Stimulated activated CD8-positive, alpha-beta memory T cell treated with anti-CD3 and anti-CD28 coated beads, Interleukin-7, amount 100 ng/mL, for 1 hour (primary cell): Measurements from ENCODE around the gene SLC34A2.

Experiments
- DNase-seq, 2 donors: peaks; one replicate each; pipeline ENCODE4 v3.0.0-alpha.2; 2020; ENCODE audit warnings: low read depth in 2 of 2

SLC34A2 gene

GRCh38 chr4:25723409-25723808 lies 67.8 kb downstream of the SLC34A2 start:
- DNase-seq = no peak

DNA sequence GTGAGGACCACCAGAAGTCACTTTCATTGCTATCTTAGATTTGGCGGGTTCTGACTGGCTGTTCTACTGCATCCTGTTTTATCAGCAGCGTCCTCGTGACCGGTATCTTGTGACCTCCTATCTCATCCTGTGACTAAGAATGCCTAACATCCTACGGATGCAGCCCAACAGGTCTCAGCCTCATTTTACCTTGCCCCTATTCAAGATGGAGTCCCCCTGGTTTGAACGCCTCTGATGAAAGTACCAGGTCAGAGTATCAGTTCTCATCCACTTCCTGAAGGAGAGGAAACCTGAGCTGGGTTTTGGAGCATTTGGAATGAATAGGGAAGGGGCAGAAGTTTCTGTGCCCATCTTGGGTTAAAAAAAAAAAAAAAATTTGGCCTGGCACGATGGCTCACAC lies 70.2 kb downstream of the SLC34A2 start:
- DNase-seq = no peak

DNA sequence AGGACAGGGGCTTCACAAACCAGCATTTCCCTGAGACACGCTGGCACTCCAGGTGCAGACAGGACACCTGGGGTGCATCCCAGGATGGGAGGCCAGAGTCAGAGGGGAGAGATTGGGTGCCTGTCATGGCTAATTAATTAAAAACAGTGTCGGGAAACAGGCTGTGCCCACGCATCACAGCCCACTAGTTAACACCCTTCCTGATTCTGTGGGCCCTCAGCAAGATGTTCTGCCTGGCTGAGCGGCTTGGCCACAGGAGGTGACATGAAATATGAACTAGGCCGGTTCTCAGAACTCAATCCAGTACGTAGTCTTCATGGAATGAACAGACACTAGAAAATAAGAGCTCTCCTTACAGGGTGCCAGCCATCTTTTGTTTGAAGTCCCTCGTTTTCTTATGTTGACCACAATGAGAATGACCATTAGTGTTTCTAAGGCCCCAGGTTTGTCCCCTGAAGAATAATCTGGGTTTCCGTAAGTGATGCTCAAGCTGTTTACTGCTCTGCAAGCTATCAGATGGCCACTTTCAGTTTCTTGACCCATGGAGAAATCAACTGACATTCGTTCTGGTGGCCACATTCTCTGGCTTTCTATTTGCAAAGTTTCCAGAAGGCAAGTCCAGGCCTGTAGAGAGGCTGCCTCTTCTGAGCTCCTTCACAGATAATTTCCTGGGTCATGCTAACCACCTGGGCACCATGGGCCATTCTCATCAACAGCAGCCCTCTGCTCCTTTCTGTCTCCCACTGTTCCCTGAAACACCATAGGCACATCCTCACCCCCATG lies 72.3 kb downstream of the SLC34A2 start:
- DNase-seq = no peak
